SK-N-MC (cell line): ENCODE measurements around the gene NF2.

Experiments
- EZH2 ChIP-seq: fragments of 200-600 bp; sonication (generic); IDR thresholded peaks from one replicate; pipeline ENCODE4 v1.6.1; 2017; ENCODE audit warnings: antibody characterized with exemption
- FOXP2 ChIP-seq: optimal IDR thresholded peaks from 2 replicates; pipeline ENCODE3; 2011; ENCODE audit warnings: mild to moderate bottlenecking, moderate library complexity; ENCODE audit not compliant: insufficient read depth; ENCODE audit errors: extremely low read length, control extremely low read depth
- POLR2AphosphoS5 ChIP-seq: IDR thresholded peaks from 2 replicates; pipeline ENCODE4 v1.6.1; 2012; ENCODE audit warnings: mild to moderate bottlenecking, low read depth, low read length, borderline replicate concordance

- TF ChIP-seq POLR2AphosphoS5, result 0 out of 2 replicates have a peak, but pooled peaks have one; percentile 42
- TF ChIP-seq EZH2, result no peak
- no peak for TF ChIP-seq FOXP2
These were observed 37.7 kb downstream of the NF2 start for GRCh38 chr22:29641042-29641699.
